HG03575 (cell line): ENCODE data around the gene ZNF609.
"Not testable (repeated sequence)": the region's sequence is repeated elsewhere in the genome, so short reads cannot be mapped to it uniquely, and the experiment has no call there.

Source experiments
- ATAC-seq: cut with Tn5 transposase; IDR thresholded peaks from one replicate; pipeline ENCODE4 v1.9.1; 2021; ENCODE audit not compliant: unreplicated experiment, insufficient number of reproducible peaks, low FRiP score; ENCODE audit errors: extremely low read depth

Gene ZNF609

GRCh38 chr15:64634576-64635498 is 174.5 kb downstream of the ZNF609 start:
- no peak for ATAC-seq

- ATAC-seq, result no peak
These were observed 175.4 kb downstream of the ZNF609 start for GRCh38 chr15:64635499-64636495.

DNA sequence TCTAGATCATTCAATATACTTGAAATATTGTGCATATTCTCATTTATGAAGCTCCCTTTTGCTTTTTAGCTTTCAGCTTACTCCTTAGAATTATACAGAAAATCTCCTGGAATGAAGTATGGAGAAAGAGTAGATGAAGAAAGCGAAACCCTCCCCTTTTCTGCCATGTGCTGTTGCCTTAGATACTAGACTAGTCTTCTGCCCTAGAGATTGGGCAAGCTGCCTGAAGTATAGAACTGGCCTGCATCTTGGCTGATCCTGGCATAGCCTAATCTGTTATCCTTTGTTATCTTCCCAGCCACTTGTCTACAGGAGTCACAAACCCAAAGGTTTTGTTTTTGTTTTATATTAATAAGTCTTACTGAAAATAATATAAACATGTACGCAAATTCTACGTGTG is 176.2 kb downstream of the ZNF609 start:
- ATAC-seq, result no peak

- no peak for ATAC-seq
These were observed 177.0 kb downstream of the ZNF609 start for GRCh38 chr15:64637412-64637811.

GRCh38 chr15:64639744-64640143 is 179.4 kb downstream of the ZNF609 start:
- not testable (repeated sequence) for ATAC-seq

DNA sequence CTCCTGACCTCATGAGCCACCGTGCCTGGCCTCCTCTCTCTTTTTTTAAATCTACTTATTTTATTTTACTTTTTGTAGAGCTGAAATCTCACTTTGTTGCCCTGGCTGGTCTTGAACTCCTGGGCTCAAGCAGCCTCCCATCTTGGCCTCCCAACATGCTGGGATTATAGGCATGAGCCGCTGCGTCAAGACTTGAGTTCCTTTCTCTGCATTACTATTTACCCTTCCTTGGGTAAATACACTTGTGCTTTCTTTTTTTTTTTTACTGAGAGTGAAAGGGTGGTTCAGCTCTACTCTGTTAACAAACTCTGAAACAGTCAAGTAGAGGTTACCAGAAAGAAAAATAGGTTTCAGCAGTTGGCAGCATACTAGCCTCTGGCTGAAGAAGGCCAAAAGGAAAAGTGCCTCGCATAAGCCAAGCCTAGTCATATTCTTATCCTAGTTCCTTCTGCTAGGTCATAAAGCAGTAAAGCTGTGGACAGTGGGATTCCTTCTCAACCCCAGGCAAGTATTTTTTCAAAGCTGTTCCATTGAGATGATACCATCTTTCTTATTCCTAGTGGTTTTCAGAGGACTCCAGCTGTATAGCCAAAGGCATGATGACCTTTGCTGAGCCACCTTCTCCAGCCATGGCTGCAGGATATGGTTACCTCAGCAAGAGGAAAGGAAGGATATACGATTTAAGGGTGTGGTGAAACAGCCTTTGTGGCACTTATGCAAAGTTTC is 179.9 kb downstream of the ZNF609 start:
- ATAC-seq, result no peak

- no peak for ATAC-seq
These were observed 182.5 kb downstream of the ZNF609 start for GRCh38 chr15:64642875-64643274.

DNA sequence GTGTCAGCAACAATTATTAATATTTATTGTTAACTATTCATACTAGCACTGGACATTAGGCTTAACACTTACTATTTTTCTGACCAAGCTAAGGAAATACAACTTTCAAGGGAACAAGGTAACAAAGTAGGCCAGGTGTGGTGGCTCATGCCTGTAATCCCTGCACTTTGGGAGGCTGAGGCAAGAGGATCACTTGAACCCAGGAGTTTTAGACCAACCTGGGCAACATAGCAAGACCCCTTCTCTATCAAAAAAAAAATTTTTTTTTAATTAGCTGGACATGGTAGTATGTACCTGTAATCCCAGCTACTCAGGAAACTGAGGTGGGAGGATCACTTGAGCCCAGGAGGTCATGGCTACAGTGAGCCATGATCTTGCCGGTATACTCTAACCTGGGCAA is 183.3 kb downstream of the ZNF609 start:
- no peak for ATAC-seq

- ATAC-seq, result not testable (repeated sequence)
These were observed 184.4 kb downstream of the ZNF609 start for GRCh38 chr15:64644811-64645210.

DNA sequence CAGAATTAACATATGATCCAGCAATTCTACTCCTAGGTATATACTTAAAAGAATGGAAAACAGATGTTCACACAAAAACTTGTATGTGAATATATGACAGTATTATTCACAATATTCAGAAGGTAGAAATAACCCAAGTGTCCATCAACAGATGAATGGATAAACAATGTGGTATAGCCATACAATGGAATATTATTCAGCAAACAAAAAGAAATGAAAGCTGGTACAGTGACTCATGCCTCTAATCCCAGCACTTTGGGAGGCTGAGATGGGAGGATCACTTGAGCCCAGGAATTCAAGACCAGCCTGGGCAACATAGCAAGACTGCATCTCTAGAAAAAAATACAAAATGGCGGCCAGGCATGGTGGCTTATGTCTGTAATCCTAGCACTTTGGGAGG is 185.6 kb downstream of the ZNF609 start:
- no peak for ATAC-seq

GRCh38 chr15:64647367-64647766 is 187.0 kb downstream of the ZNF609 start:
- ATAC-seq, result no peak

DNA sequence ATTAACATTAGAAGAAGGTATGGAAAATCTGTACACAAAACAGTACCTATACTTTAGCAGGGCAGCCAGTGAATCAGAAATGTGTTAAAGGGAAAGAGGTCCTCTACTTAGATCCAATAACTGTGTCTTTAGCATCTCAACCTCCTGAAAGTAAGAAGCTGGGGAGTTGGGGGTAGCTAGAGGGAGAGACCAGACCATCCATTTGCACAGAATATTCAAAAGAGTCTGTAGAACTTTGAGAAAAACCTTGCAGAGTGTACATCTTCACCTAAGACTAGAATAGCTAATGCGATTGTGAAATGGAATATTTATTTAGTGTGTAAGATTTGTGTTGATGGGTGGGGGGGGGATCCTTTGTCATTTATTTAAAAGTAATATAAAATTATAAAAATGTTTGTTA is 190.2 kb downstream of the ZNF609 start:
- no peak for ATAC-seq

- ATAC-seq, result peak; percentile 34
These were observed 191.3 kb downstream of the ZNF609 start for GRCh38 chr15:64651601-64652191.

DNA sequence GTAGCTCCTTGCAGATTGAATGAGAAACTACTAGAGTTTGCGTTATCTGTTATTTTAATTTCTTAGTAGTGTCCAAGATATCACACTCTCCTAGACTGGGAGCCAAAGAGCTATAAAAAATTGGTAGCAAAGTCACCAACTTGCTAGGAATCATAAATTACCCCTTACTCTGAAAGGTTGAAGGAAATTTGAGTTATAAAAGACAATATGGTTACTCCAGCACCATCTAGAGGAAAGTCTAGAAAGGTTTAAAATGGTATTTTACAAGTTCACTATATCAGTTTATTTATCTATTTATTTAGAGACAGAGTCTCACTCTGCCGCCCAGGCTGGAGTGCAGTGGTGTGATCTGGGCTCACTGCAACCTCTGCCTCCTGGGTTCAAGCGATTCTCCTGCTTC is 193.4 kb downstream of the ZNF609 start:
- no peak for ATAC-seq

DNA sequence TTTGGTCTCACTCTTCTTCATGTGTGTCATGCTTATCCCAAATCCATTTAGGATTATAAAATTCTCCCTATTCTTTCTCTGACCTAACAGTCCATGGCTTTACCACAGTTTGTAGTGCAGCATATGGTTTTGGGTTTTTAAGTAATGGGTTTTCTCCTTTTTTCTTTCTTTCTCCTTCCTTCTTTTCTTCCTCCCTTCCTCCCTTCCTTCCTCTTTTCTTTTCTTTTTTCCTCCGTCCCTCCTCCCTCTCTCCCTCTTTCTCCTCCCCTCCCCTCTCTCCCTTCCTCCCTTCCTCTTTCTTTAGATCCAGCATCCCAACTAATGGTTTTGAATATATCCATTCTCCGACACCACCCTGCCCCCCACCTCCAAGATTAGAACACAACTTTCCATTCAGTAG is 196.1 kb downstream of the ZNF609 start:
- ATAC-seq, result no peak

GRCh38 chr15:64665179-64665578 is 204.8 kb downstream of the ZNF609 start:
- ATAC-seq, result no peak

- ATAC-seq, result no peak
These were observed 207.4 kb downstream of the ZNF609 start for GRCh38 chr15:64667736-64668161.

- no peak for ATAC-seq
These were observed 213.5 kb downstream of the ZNF609 start for GRCh38 chr15:64673866-64674265.
